H1 (cell line): ENCODE data around the gene NSG2. TPM values are rescaled to one million over a fixed set of nuclear protein-coding genes. Genes with fewer than 3 reads are reported as not detected.

Experiments
- CTCF ChIA-PET: fragments of 300-600 bp; sonication (Branson Sonifier 250); formaldehyde crosslinking; loops from one replicate; lab custom pipeline; 2021; ENCODE audit not compliant: partially characterized antibody; lab: Charles Lee
- POLR2A ChIA-PET: fragments of 300-600 bp; sonication (Branson Sonifier 250); formaldehyde crosslinking; loops from one replicate; lab custom pipeline; 2021; ENCODE audit warnings: inconsistent platforms; ENCODE audit not compliant: partially characterized antibody; lab: Charles Lee
- DNase-seq, 2 experiments: peaks; one replicate each; pipeline versions ENCODE4 v3.0.0 to v3.0.0-alpha.2; 2010 to 2022; ENCODE audit warnings: low spot score in 2 of 2, low read depth in 1 of 2, mixed read lengths in 1 of 2
- FAIRE-seq: peaks from 2 replicates; lab custom pipeline; 2011; peaks lifted over from hg19 to GRCh38; lab: Jason Lieb, UNC
- H2AFZ ChIP-seq: 2 replicates; pipeline ENCODE4 v1.8.1; 2012; ENCODE audit warnings: low read length, inconsistent platforms
- H2AK5ac ChIP-seq: 2 replicates; pipeline ENCODE4 v1.6.1; 2013; ENCODE audit warnings: low read depth, low read length
- H2BK120ac ChIP-seq: replicated peaks from 2 replicates; pipeline ENCODE3; 2013; ENCODE audit warnings: low read depth, low read length, inconsistent platforms
- H2BK12ac ChIP-seq: 2 replicates; pipeline ENCODE4 v1.6.1; 2013; ENCODE audit warnings: low read depth, low read length
- H2BK15ac ChIP-seq: 2 replicates; pipeline ENCODE4 v1.6.1; 2013; ENCODE audit warnings: low read length
- H2BK20ac ChIP-seq: 2 replicates; pipeline ENCODE4 v1.6.1; 2013; ENCODE audit warnings: low read length
- H2BK5ac ChIP-seq: 2 replicates; pipeline ENCODE4 v1.6.1; 2013; ENCODE audit warnings: low read depth, low read length
- H3K14ac ChIP-seq: 2 replicates; pipeline ENCODE4 v1.6.1; 2013; ENCODE audit warnings: inconsistent platforms; ENCODE audit not compliant: insufficient read length
- H3K18ac ChIP-seq: 2 replicates; pipeline ENCODE4 v1.6.1; 2013; ENCODE audit warnings: low read length; ENCODE audit errors: extremely low read depth
- H3K23ac ChIP-seq: 2 replicates; pipeline ENCODE4 v1.6.1; 2013; ENCODE audit warnings: inconsistent platforms; ENCODE audit not compliant: insufficient read length
- H3K23me2 ChIP-seq: 2 replicates; pipeline ENCODE4 v1.6.1; 2013; ENCODE audit warnings: low read depth, low read length
- H3K27ac ChIP-seq: 2 replicates; pipeline ENCODE4 v1.6.1; 2011; ENCODE audit warnings: low read depth, low read length, inconsistent platforms
- H3K27me3 ChIP-seq, 4 experiments: replicated peaks in 1 of 4; 1 replicate in 1 of 4; 2 replicates in 3 of 4; pipeline versions ENCODE4 v1.6.1 to v1.8.1; 2011 to 2013; ENCODE audit warnings: low read length in 3 of 4, mild to moderate bottlenecking in 3 of 4, inconsistent platforms in 2 of 4, mixed read lengths in 2 of 4, moderate library complexity in 1 of 4; ENCODE audit not compliant: control insufficient read depth in 3 of 4, insufficient read depth in 3 of 4; ENCODE audit errors: extremely low read depth in 1 of 4
- H3K36me3 ChIP-seq, 4 experiments: 2 replicates each; pipeline versions ENCODE4 v1.6.1 to v1.8.1; 2011 to 2013; ENCODE audit warnings: mild to moderate bottlenecking in 4 of 4, low read length in 3 of 4, moderate library complexity in 2 of 4, control low read depth in 1 of 4, inconsistent platforms in 1 of 4; ENCODE audit not compliant: insufficient read depth in 4 of 4, control insufficient read depth in 2 of 4
- H3K4ac ChIP-seq: replicated peaks from 2 replicates; pipeline ENCODE3; 2013; ENCODE audit warnings: low read length, low read depth, mixed read lengths, inconsistent platforms; ENCODE audit not compliant: insufficient read length
- H3K4me1 ChIP-seq, 4 experiments: replicated peaks in 1 of 4; 1 replicate in 1 of 4; 2 replicates in 3 of 4; pipeline versions ENCODE4 v1.6.1 to v1.8.1; 2011 to 2013; ENCODE audit warnings: low read length in 3 of 4, inconsistent platforms in 2 of 4, mixed read lengths in 1 of 4; ENCODE audit not compliant: insufficient read depth in 4 of 4, control insufficient read depth in 3 of 4
- H3K4me2 ChIP-seq, 2 experiments: 2 replicates each; pipeline versions ENCODE4 v1.6.1 to v1.8.1; 2011 to 2013; ENCODE audit warnings: low read depth in 2 of 2, low read length in 2 of 2, control low read depth in 1 of 2, inconsistent platforms in 1 of 2, mild to moderate bottlenecking in 1 of 2; ENCODE audit not compliant: insufficient read depth in 1 of 2
- H3K4me3 ChIP-seq, 4 experiments: fragments of 200-600, 300-600 bp in 1 of 4; sonication (generic), shearing (Covaris generic), sonication (Bioruptor Twin) in 1 of 4; 2 replicates each; pipeline versions ENCODE4 v1.5.1 to v1.8.1; 2011 to 2016; ENCODE audit warnings: low read length in 4 of 4, low read depth in 3 of 4, control low read depth in 2 of 4, inconsistent platforms in 2 of 4, mild to moderate bottlenecking in 2 of 4, mixed read lengths in 1 of 4, moderate library complexity in 1 of 4; ENCODE audit not compliant: insufficient read depth in 2 of 4; ENCODE audit errors: extremely low read depth in 1 of 4
- H3K56ac ChIP-seq: replicated peaks from 2 replicates; pipeline ENCODE3; 2013; ENCODE audit warnings: low read depth, mild to moderate bottlenecking, mixed read lengths, low read length, inconsistent platforms; ENCODE audit not compliant: insufficient read length
- H3K79me1 ChIP-seq: 2 replicates; pipeline ENCODE4 v1.6.1; 2013; ENCODE audit warnings: low read depth, low read length, control low read depth
- H3K79me2 ChIP-seq, 2 experiments: 2 replicates each; pipeline versions ENCODE4 v1.6.1 to v1.8.1; 2012 to 2013; ENCODE audit warnings: low read length in 2 of 2, mild to moderate bottlenecking in 2 of 2, inconsistent platforms in 1 of 2; ENCODE audit not compliant: insufficient read depth in 2 of 2, control insufficient read depth in 1 of 2
- H3K9ac ChIP-seq, 4 experiments: replicated peaks in 1 of 4; 1 replicate in 1 of 4; 2 replicates in 3 of 4; pipeline versions ENCODE4 v1.6.1 to v1.8.1; 2011 to 2013; ENCODE audit warnings: low read depth in 3 of 4, low read length in 3 of 4, control low read depth in 2 of 4, mild to moderate bottlenecking in 2 of 4, moderate library complexity in 2 of 4, inconsistent platforms in 1 of 4; ENCODE audit errors: extremely low read depth in 1 of 4
- H3K9me3 ChIP-seq, 2 experiments: 2 replicates each; pipeline versions ENCODE4 v1.6.1 to v1.8.1; 2012 to 2013; ENCODE audit warnings: mild to moderate bottlenecking in 2 of 2, moderate library complexity in 2 of 2, control low read depth in 1 of 2, inconsistent platforms in 1 of 2, low read depth in 1 of 2, low read length in 1 of 2, mixed read lengths in 1 of 2; ENCODE audit not compliant: insufficient read depth in 2 of 2
- H4K20me1 ChIP-seq, 2 experiments: replicated peaks in 1 of 2; 2 replicates each; pipeline versions ENCODE3 to v1.8.1; 2011 to 2013; ENCODE audit warnings: inconsistent platforms in 2 of 2, low read length in 2 of 2, mild to moderate bottlenecking in 1 of 2; ENCODE audit not compliant: insufficient read depth in 2 of 2, control insufficient read depth in 1 of 2
- H4K5ac ChIP-seq: 2 replicates; pipeline ENCODE4 v1.6.1; 2013; ENCODE audit warnings: low read length, low read depth, mixed read lengths, inconsistent platforms; ENCODE audit not compliant: insufficient read length
- H4K8ac ChIP-seq: 2 replicates; pipeline ENCODE4 v1.8.0; 2013; ENCODE audit warnings: mild to moderate bottlenecking, moderate library complexity, low read length, inconsistent platforms; ENCODE audit not compliant: insufficient read depth; ENCODE audit errors: extremely low read depth
- H4K91ac ChIP-seq: replicated peaks from 2 replicates; pipeline ENCODE3; 2013; ENCODE audit warnings: low read length, mixed read lengths, inconsistent platforms; ENCODE audit not compliant: insufficient read length
- BACH1 ChIP-seq: IDR thresholded peaks from 2 replicates; pipeline ENCODE4 v1.6.1; 2012; ENCODE audit warnings: low read length, improper control_type of control experiment
- CHD1 ChIP-seq: IDR thresholded peaks from 2 replicates; pipeline ENCODE4 v1.6.1; 2012; ENCODE audit warnings: low read depth, low read length, improper control_type of control experiment
- EZH2 ChIP-seq: fragments of 200-600 bp; sonication (generic); IDR thresholded peaks from 2 replicates; pipeline ENCODE4 v1.7.1; 2012; ENCODE audit warnings: low read depth, mild to moderate bottlenecking, moderate library complexity, low read length, inconsistent platforms; ENCODE audit not compliant: severe bottlenecking
- NANOG ChIP-seq: IDR thresholded peaks from 2 replicates; pipeline ENCODE4 v1.6.1; 2011; ENCODE audit warnings: low read length, low read depth, mild to moderate bottlenecking, inconsistent platforms; ENCODE audit not compliant: insufficient read depth, poor library complexity, severe bottlenecking
- POLR2A ChIP-seq, 2 experiments: IDR thresholded peaks; 1 replicate in 1 of 2; 2 replicates in 1 of 2; pipeline ENCODE4 v1.6.1; 2011; ENCODE audit warnings: low read depth in 2 of 2, low read length in 2 of 2, mild to moderate bottlenecking in 2 of 2; ENCODE audit errors: control extremely low read depth in 1 of 2
- TAF1 ChIP-seq: IDR thresholded peaks from 2 replicates; pipeline ENCODE4 v1.6.1; 2011; ENCODE audit warnings: mild to moderate bottlenecking, low read depth, low read length
- TBP ChIP-seq: IDR thresholded peaks from 2 replicates; pipeline ENCODE4 v1.6.1; 2011; ENCODE audit warnings: low read depth, low read length, improper control_type of control experiment
- WGBS, 2 experiments: shearing (Covaris generic) in 1 of 2; methylation state at CpG; one replicate each; pipeline versions ENCODE4 v1.1.6 to v1.1.7; 2013 to 2015; ENCODE audit warnings: low lambda C conversion rate in 2 of 2, mixed read lengths in 2 of 2, inconsistent platforms in 1 of 2, low coverage in 1 of 2, missing lambda C conversion rate in 1 of 2; ENCODE audit not compliant: insufficient replicate concordance in 2 of 2, insufficient coverage in 1 of 2, insufficient read length in 1 of 2; ENCODE audit errors: extremely low coverage in 1 of 2, missing lambda C conversion rate in 1 of 2; 5-methylcytosine and 5-hydroxymethylcytosine counted together
- polyA plus RNA-seq, 7 experiments: library from polyadenylated mRNA; depleted of rRNA in 3 of 7; stranded (reverse) in 5 of 7; unstranded in 2 of 7; fragments of >200 nt in 5 of 7; fragments of 200-250 nt in 2 of 7; gene quantifications; 1 replicate in 5 of 7; 2 replicates in 1 of 7; 4 replicates in 1 of 7; pipeline versions ENCODE4 v1.2.1 to v1.2.3, GENCODE V29; 2011 to 2013; ENCODE audit warnings: missing spikeins in 2 of 7, mixed read lengths in 2 of 7
- total RNA-seq: library from RNA; stranded (reverse); fragmentation: NEBNext Ultra II Directional; extraction: Animal tissue kit (Norgen Biotek cat#: 25700); gene quantifications from 2 replicates; pipeline ENCODE4 v1.2.1, GENCODE V29; 2021
- TF ChIP-seq, protein P1 (sequence below): IDR thresholded peaks from 2 replicates; pipeline ENCODE4 v1.6.1; 2012; ENCODE audit warnings: inconsistent platforms
- TF ChIP-seq, protein P2 (sequence below): IDR thresholded peaks from 2 replicates; pipeline ENCODE4 v1.6.1; 2012; ENCODE audit warnings: inconsistent platforms

NSG2 gene
- total and polyA plus RNA-seq, 2 of the 8 experiments (the other 6 are each of a cell fraction or from before 2014, with no cell fraction given), result 0.56 to 0.78 TPM

- Histone ChIP-seq H2BK120ac (no peak overlapping the region), H2AFZ (no peak overlapping the region), H3K23ac (no peak overlapping the region), H3K79me1 (no peaks in the 10 kb centered on the region), H3K9me3 (no peaks in the 10 kb centered on the region), H3K27ac (no peak overlapping the region), H3K79me2 (no peaks in the 10 kb centered on the region), H3K27me3 (peaks cover 0 to 3% (median 0%) of the 10 kb centered on the region in 4 experiments; a peak in 1 of 7 replicates), H3K18ac (no peak overlapping the region), H3K4me3 (no peak overlapping the region), H2AK5ac (no peak overlapping the region), H3K56ac (no peak overlapping the region), H2BK12ac (no peak overlapping the region), H3K23me2 (peaks cover 3% of the 10 kb centered on the region; the same call in 1 of the 2 replicates), H3K4ac (no peak overlapping the region), H3K4me2 (no peak overlapping the region), H3K14ac (no peak overlapping the region), H3K36me3 (no peaks in the 10 kb centered on the region), H4K20me1 (no peaks in the 10 kb centered on the region), H4K8ac (no peak overlapping the region), H2BK15ac (no peak overlapping the region), H3K4me1 (no peaks in the 10 kb centered on the region), H2BK20ac (no peak overlapping the region), H4K5ac (no peak overlapping the region), H3K9ac (no peak overlapping the region), H2BK5ac (no peak overlapping the region), H4K91ac (no peak overlapping the region)
- FAIRE-seq (no peak), DNase-seq (no peak)
- TF ChIP-seq, protein P1, sequence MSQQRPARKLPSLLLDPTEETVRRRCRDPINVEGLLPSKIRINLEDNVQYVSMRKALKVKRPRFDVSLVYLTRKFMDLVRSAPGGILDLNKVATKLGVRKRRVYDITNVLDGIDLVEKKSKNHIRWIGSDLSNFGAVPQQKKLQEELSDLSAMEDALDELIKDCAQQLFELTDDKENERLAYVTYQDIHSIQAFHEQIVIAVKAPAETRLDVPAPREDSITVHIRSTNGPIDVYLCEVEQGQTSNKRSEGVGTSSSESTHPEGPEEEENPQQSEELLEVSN, result no peak
- TF ChIP-seq NANOG, result no peak
- no peak for TF ChIP-seq TAF1
- no peak for TF ChIP-seq CHD1
- no peak for TF ChIP-seq BACH1
- TF ChIP-seq EZH2, result no peak
- TF ChIP-seq TBP, result no peak
- no peak for TF ChIP-seq POLR2A (IDR thresholded peaks at IDR 0.05; ENCODE audit: control extremely low read depth in 1 of 2, low read depth in 2 of 2, low read length in 2 of 2)
- TF ChIP-seq, protein P2, sequence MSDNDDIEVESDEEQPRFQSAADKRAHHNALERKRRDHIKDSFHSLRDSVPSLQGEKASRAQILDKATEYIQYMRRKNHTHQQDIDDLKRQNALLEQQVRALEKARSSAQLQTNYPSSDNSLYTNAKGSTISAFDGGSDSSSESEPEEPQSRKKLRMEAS, result no peak
- ChIA-PET CTCF (interaction anchor here (2.3 kb wide), 1 partner anchor 9 kb away, joined by 7 read pairs; no protein-coding TSS in a partner anchor), POLR2A (interaction anchor here (0.6 kb wide), 1 partner anchor 107 kb away, joined by 3 read pairs; no protein-coding TSS in a partner anchor)
- WGBS, 2 experiments, result 96% methylated on average over 2 of the region's 2 CpGs; no CpG with 5 or more reads in 1 of the 2 experiments
Observed at GRCh38 chr5:174148721-174149120, 103.2 kb downstream of the NSG2 start.
